Measurements from ENCODE around the gene RGL2.
"Not testable (repeated sequence)": the region's sequence is repeated elsewhere in the genome, so short reads cannot be mapped to it uniquely, and the experiment has no call there.

The RGL2 gene

DNA sequence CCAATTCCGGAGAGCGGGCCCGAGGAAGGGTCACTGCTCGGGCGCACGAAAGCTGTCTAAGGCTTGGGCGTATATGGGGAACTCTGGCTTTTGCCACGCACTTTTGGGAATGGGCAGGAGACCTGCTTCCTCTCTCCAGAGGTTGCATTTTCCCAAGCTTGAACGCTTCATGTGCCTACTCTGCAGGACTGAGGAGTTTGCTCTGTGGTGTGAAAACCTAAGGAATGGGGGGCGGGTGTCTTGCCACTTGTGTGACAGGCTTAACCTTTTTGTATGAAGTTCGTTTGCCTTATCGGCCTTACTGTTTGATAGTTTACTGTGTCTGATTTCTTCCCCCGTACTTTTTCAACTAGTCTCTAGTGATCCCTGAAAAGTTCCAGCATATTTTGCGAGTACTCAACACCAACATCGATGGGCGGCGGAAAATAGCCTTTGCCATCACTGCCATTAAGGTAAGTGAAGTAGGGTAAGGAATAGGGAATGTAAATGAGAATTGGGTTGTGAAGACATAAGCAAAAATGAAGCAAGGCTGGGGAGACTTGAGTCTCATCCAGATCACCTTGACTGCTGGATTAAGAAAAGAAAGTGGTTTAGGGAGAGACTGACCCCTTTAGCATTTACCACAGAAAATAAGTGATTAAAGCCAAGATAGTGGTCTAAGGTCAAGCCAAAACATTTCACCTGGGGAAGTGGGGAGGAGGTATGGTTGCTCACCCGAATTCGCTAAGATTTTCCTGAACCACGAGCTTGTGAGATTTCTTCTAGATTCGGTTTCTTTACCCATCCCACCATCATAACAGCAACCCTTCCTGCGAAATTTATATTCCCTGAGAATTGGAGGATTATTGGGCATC lies 26.2 kb downstream of the RGL2 start:
- no peak for DNase-seq

GRCh38 chr6:33271468-33272274 lies 27.1 kb downstream of the RGL2 start, which contains the start of the genes RPS18 and VPS52:
Gene RPS18 (plus strand): TSS chr6:33272075. CDS start chr6:33272120, 45 bp downstream.
Gene VPS52 (minus strand): TSS chr6:33271876. CDS start chr6:33271675, 201 bp downstream.
- peak; percentile 97 for DNase-seq

DNA sequence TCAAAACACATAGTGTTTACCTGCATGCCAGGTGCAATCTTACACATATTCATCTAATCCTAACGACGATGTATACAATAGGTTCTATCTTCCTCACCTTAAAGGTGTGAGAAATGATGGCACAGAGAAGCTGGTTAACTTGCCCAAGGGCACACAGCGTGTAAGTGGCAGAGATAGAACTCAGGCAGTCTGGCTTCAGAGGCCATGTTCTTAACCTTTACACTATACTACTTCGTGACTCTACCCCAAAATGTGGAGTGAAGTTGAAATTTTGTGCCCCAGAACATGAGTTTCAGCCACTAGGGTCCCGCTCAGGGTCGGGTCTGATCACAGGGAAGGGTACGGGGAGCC lies 27.6 kb downstream of the RGL2 start:
- peak; percentile 61 for DNase-seq

DNA sequence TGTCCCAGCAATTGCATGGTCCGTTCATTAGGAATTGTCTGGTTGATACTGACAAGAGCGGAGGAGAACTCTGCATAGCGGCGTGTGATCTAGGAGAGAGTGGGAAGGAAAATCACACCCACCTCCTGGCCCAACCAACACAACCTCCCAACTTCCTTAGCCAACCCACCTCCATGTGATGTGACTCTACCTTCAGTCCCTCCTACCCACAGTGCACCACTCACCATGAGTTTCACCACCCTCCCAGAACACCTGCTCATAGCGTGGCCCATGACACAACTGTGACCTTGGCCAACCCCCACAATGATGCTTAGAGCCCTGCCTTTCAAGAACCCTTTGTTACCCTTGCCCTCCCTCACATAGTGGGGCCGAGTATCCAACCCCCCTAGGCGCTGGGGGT lies 34.7 kb downstream of the RGL2 start:
- no peak for DNase-seq

DNA sequence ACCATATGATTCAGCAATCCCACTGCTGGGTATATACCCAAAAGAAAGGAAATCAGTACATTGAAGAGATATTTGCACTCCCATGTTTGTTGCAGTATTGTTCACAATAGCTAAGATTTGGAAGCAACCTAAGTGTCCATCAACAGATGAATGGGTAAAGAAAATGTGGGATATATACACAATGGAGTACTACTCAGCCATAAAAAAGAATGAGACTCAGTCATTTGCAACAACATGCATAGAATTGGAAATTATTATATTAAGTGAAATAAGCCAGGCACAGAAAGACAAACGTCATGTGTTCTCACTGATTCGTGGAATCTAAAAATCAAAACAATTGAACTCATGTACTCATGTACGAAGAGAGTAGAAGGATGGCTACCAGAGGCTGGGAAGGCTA lies 36.3 kb downstream of the RGL2 start:
- not testable (repeated sequence) for DNase-seq

- DNase-seq, result no peak
Measured at GRCh38 chr6:33259032-33259431, 39.7 kb downstream of the RGL2 start.

DNA sequence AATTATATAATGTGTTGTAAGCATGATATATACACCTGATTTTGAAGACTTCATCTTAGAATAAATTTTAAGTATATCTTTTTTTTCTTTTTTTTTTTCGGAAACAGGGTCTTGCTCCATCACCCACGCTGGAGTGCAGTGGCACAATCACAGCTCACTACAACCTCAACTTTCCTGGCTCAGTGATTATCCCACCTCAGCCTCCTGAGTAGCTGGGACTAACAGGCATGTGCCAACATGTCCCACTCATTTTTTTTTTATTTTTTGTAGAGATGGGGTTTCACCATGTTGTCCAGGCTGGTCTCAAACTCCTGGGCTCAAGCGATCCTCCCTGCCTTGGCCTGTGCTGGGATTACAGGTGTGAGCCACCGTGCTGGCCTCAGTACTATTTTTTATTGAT lies 44.2 kb downstream of the RGL2 start:
- DNase-seq, result no peak

DNA sequence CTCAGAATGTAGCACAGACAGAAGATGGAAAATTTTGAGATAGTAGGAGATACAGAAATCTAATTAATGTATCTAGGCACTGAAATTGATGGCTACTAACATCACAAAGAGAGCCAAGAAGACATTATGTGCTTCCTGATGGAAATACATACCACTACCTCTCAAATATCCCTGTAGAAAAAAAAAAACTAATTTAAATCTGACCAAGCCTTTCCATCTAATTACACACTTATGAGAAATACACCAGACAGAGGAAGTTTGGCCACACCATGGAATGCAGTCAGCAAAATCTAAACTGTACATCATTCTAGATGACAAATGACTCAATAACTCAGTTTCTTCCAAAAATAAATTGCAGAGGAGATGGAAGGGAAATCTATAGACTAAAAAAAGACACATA lies 46.0 kb downstream of the RGL2 start:
- no peak for DNase-seq

DNA sequence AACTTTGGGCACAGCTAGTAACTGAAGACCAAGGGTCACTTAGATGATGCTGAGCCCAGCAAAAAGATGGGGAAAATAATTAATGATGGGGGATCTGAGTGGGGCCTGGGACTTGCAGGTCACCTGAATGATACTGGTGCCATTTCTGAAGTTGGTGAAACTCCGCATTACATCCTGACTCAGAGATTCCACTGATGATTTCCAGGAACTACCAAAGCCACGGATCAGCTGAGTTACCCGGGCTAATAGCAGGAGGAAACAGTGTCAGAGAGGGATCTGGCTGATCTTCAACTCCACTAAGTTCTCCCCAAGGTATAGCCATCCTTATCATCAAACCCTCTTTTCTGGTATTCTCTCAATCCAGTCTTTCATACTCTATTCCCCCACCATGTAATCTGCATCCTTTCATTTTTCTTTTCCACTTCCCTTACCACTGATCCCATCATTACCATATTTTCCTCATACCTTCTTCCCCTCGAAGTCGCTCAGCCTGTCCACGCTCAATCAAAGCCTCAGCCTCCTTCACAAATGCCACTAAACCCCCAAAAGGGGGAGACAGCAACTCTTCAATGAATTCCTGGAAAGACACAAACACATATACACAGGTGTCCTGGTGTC lies 47.2 kb downstream of the RGL2 start:
- no peak for DNase-seq

DNA sequence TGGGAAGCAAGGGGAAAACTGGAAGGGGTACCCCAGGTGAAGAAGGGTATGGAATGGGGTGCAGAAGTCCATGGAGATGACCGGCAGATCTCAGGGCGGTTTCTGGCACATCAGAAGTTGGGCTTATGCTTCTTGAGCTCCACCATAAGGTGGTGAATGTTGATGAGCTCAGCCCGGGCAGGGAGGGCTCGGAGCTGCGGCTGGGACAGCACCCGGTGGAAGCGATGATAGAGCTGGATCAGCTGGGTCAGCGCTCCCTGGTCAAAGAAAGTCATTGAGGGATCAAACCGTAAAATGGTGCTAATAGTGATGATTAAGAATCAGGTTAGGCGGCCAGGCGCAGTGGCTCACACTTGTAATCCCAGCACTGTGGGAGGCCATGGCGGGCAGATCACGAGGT lies 48.0 kb downstream of the RGL2 start:
- DNase-seq, result no peak

DNA sequence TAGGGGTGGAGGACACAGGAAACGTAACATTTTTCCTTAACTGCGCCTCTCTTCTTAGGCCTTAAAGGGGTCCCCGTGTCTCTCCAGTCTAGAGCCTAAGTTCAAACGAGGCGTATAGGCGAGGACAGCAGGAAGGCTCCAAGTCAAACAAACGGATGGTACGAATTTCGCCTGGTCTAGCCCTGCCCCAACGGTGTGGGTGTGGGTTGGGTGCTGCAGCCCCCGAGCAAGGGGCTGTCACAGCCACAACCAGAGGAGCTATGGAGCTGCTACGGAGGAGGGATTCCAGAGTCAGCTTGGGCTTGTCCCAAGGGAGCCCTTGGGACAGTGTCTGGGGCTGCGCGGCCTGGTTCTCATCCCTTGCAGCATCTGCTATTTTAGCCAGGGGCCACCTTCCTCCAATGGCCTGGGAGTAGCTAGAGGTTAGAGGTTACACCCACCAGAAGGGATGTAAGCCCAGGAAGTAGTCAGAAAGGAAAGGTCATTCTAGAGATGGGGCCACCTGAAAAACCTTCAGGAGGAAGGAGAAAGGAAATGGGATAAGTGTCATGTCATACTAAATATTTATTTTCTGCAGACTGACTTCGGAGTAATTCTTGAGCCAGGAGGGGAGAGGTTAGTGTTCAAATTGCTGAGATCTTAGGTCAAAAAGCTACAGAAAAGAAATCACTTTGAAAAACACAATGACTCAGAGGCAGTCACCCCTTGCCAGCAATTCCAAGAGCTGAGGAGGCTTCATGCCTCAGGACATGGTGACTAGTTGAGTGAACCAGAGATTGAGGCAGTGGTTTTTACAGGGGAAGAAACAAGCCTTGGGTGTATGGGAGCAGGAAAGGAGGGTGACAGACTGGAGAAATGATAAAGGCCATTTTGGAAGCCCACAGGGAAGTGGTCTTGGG lies 48.8 kb downstream of the RGL2 start:
- DNase-seq, result no peak

DNA sequence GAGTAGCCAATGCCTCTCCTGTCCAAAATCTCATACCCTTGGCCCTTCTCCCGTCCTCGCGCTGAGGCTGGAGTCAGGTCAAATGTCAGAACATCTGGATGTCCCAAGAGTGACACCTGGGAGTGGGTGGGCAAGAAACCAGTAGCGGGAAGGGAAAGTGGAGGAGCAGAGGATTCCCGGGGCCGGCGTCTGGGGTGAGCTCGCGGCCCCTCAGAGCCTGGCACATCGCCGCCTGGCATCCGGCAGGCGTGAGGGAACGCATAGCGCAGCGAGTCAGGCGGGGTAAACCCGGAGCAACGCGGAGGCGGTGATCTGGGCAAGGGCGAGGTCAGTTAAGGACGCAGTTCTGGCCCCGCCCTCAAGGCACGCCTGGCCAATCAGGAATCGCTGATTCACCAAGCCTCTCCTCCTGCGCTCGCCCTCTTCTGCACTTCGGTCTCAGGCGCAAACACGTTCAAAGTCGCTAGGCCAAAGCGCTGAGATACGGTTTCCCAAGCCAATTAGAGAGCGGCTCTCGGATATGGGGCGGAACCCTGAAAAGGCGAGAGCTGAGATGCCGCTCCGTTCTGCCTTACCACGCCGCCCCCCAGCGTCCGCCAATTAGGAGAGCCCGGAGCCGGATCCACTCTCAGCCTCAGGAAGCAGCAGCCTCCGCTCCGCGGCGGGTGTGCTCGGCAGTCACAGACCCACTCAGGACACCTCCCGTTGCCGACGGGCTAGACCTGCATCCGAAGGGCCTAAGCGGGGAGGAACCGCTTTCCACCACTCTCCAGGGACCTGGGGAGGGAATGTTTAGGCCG lies 49.6 kb downstream of the RGL2 start:
- DNase-seq, result peak; percentile 98

DNA sequence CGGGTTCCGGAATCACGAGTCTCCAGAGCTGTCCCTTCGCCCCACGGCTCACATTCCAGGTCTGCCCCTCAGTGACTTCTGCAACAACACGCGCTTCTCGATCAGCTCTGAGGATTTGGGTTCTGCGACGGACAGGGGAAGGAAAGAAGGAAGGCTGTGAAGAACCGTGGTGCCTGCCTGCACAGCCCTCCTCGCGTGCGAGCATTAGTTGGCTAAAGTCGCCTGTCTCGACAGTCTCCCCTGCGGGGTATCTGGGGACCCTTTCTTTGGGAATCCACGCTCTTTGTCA lies 50.2 kb downstream of the RGL2 start:
- peak; percentile 61 for DNase-seq

DNA sequence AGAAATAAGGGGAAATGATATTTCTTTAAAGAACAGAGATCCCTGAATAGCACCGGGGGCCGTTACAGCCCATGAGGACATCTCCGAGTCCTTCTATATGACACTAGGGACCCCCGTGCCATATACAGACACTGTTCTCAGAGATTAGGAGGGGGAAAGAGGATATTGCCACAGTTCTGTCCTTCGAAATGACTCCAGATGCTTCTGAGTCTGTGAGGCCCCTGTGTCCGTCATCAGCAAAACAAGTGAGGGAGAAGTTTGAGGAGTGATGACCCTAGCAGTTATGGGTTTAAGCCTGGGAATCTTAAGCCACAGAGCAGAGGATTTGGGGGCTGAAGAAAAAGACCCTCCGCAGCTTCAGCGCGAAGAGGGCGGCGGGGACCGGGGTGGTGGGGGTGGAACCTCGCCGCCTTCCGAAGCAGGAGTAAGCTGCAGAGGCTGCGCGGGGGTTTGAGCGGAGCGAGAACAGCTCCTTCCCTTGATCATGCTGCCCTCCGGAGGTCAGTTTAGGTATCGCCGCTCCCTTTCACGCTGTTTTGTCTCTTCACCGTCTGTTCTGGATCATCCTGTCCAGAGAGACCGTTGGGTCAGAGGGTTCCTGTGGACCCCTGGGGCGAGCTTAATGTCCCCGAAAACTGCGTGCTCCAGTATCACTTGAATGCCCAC lies 50.6 kb downstream of the RGL2 start:
- DNase-seq, result peak; percentile 80

GRCh38 chr6:33243476-33243875 lies 55.3 kb downstream of the RGL2 start:
- DNase-seq, result no peak

DNA sequence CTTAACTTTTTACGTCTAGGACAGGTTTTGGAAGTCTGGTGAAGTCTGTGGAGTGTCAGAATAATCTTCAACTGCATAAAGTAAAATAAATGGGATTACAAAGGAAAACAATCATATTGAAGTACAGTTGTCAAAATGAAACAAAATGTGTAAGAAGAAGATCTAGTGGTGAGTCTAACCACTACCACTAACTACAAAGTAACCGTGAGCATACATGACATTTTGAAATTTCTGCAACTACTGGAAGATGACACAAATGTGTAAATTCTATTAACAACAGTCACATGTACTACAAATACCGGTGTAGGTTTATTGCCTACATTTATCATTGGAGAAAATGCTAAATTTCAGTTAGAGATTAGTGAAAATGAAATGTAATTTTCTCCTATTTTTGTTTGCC lies 56.8 kb downstream of the RGL2 start:
- no peak for DNase-seq

Measured in DMS79 treated with DMSO at 0.1 percent for 48 hours (cell line).